ENCODE data around the gene CDH4. TPM values are rescaled to one million over a fixed set of nuclear protein-coding genes. Genes with fewer than 3 reads are reported as not detected.

Gene CDH4
- total and polyA plus RNA-seq, 9 of the 15 experiments (the other 6 are each of a cell fraction or from before 2014, with no cell fraction given), result 0.04 TPM; not detected in 8

GRCh38 chr20:61419010-61419409 is 166.9 kb downstream of the CDH4 start:
- H3K4me2 ChIP-seq (ENCODE audit: insufficient read depth, low read length), result no peak overlapping the region
- 0% methylated on average over 14 of the region's 14 CpGs for WGBS (ENCODE audit: insufficient coverage, low coverage, missing lambda C conversion rate)
- H3K27ac ChIP-seq (ENCODE audit: extremely low read depth, low read depth, low read length), result no peak overlapping the region
- no peaks in the 10 kb centered on the region for H3K9me1 ChIP-seq (ENCODE audit: control insufficient read depth, insufficient read depth, low read length)
- intact Hi-C loops (cut with micrococcal nuclease), result no loop called here
- no peak for FAIRE-seq
- POLR2A ChIA-PET, result no interaction called here
- peaks cover 4 to 27% of the 10 kb centered on the region in 2 experiments; a peak in 3 of 5 replicates for H3K27me3 ChIP-seq (ENCODE audit: control insufficient read depth in 2 of 2, insufficient read depth in 2 of 2, low read length in 2 of 2)
- TF ChIP-seq ZNF766 (CRISPR knock-in tag; conservative IDR thresholded peaks at IDR 0.05) (no peak), MED1 (CRISPR knock-in tag; IDR thresholded peaks at IDR 0.05; ENCODE audit: borderline replicate concordance) (no peak), ZNF232 (CRISPR knock-in tag; IDR thresholded peaks at IDR 0.05) (no peak), KAT7 (CRISPR knock-in tag; IDR thresholded peaks at IDR 0.05; ENCODE audit: borderline replicate concordance) (no peak), PRMT5 (CRISPR knock-in tag; IDR thresholded peaks at IDR 0.05) (no peak), CHD2 (IDR thresholded peaks at IDR 0.05; ENCODE audit: low read depth, low read length) (no peak), POLR2H (tag; IDR thresholded peaks at IDR 0.05; ENCODE audit: low read depth) (no peak), SIN3A (IDR thresholded peaks at IDR 0.05; ENCODE audit: borderline replicate concordance in 2 of 2, control insufficient read depth in 1 of 2, low read depth in 2 of 2, low read length in 2 of 2) (no peak), NFE2 (IDR thresholded peaks at IDR 0.05; ENCODE audit: low read depth) (no peak), ZNF584 (CRISPR knock-in tag; IDR thresholded peaks at IDR 0.05; ENCODE audit: low read depth) (no peak), NFRKB (IDR thresholded peaks at IDR 0.05; ENCODE audit: low read depth) (no peak), DPF2 (IDR thresholded peaks at IDR 0.05) (no peak), GABPB2 (CRISPR knock-in tag; conservative IDR thresholded peaks at IDR 0.05) (no peak), TFAM (CRISPR knock-in tag; conservative IDR thresholded peaks at IDR 0.05) (no peak), RFX5 (IDR thresholded peaks at IDR 0.05; ENCODE audit: low read depth, low read length) (no peak), RBM22 (IDR thresholded peaks at IDR 0.05; ENCODE audit: low read depth, low read length, poor library complexity, severe bottlenecking) (no peak)
- TF ChIP-seq, protein P1, sequence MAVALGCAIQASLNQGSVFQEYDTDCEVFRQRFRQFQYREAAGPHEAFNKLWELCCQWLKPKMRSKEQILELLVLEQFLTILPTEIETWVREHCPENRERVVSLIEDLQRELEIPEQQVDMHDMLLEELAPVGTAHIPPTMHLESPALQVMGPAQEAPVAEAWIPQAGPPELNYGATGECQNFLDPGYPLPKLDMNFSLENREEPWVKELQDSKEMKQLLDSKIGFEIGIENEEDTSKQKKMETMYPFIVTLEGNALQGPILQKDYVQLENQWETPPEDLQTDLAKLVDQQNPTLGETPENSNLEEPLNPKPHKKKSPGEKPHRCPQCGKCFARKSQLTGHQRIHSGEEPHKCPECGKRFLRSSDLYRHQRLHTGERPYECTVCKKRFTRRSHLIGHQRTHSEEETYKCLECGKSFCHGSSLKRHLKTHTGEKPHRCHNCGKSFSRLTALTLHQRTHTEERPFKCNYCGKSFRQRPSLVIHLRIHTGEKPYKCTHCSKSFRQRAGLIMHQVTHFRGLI (CRISPR knock-in tag; IDR thresholded peaks at IDR 0.05), result no peak
- TF ChIP-seq, protein P2, sequence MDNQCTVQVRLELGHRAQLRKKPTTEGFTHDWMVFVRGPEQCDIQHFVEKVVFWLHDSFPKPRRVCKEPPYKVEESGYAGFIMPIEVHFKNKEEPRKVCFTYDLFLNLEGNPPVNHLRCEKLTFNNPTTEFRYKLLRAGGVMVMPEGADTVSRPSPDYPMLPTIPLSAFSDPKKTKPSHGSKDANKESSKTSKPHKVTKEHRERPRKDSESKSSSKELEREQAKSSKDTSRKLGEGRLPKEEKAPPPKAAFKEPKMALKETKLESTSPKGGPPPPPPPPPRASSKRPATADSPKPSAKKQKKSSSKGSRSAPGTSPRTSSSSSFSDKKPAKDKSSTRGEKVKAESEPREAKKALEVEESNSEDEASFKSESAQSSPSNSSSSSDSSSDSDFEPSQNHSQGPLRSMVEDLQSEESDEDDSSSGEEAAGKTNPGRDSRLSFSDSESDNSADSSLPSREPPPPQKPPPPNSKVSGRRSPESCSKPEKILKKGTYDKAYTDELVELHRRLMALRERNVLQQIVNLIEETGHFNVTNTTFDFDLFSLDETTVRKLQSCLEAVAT (IDR thresholded peaks at IDR 0.05), result no peak
- no peak for DNase-seq (ENCODE audit: extremely low read depth in 1 of 4, low spot score in 3 of 4)
- no peaks in the 10 kb centered on the region for H3K9me3 ChIP-seq (replicated peaks; ENCODE audit: control insufficient read depth, insufficient read depth, low read depth, low read length)
- no peaks in the 10 kb centered on the region for H3K79me2 ChIP-seq (ENCODE audit: control insufficient read depth, insufficient read depth, low read length)
- no peak overlapping the region for H3K9ac ChIP-seq (ENCODE audit: insufficient read depth in 1 of 2, low read depth in 2 of 2, low read length in 2 of 2)
- H2AFZ ChIP-seq (ENCODE audit: low read depth, low read length), result no peak overlapping the region
- in situ Hi-C loops (cut with MboI), result no loop called here
- no peaks in the 10 kb centered on the region for H3K4me1 ChIP-seq (replicated peaks in 1 of 2; ENCODE audit: control insufficient read depth in 2 of 2, insufficient read depth in 2 of 2, low read length in 2 of 2)
- CTCF ChIA-PET (ENCODE audit: low intra/inter-chr PET ratio), result no interaction called here
- H3K36me3 ChIP-seq (ENCODE audit: control insufficient read depth, insufficient read depth, low read length), result no peaks in the 10 kb centered on the region
- no peak overlapping the region for H3K4me3 ChIP-seq
- BruUV-seq (replicated peaks), result no TSS peak
- H4K20me1 ChIP-seq (replicated peaks; ENCODE audit: control insufficient read depth, insufficient read depth, low read length), result no peaks in the 10 kb centered on the region; the same call in 1 of the 2 replicates
- no peak for ATAC-seq
